Muscle layer of duodenum (tissue), 2 donors: ENCODE results near the gene GALNT9.
"Not testable (repeated sequence)": the region's sequence is repeated elsewhere in the genome, so short reads cannot be mapped to it uniquely, and the experiment has no call there.

Experiments used
- H3K27ac ChIP-seq: one replicate; pipeline ENCODE4 v1.7.0; 2013; ENCODE audit warnings: mild to moderate bottlenecking, low read length
- H3K27me3 ChIP-seq: one replicate; pipeline ENCODE4 v1.7.0; 2013; ENCODE audit warnings: low read depth, mild to moderate bottlenecking, control low read depth, low read length
- H3K36me3 ChIP-seq, 2 donors: one replicate each; pipeline ENCODE4 v1.7.0; 2013; ENCODE audit warnings: low read length in 2 of 2, control low read depth in 1 of 2, mild to moderate bottlenecking in 1 of 2; ENCODE audit not compliant: insufficient read depth in 2 of 2, control insufficient read depth in 1 of 2
- H3K4me1 ChIP-seq, 2 donors: one replicate each; pipeline ENCODE4 v1.7.0; 2013; ENCODE audit warnings: low read length in 2 of 2, mild to moderate bottlenecking in 2 of 2, control low read depth in 1 of 2, moderate library complexity in 1 of 2; ENCODE audit not compliant: insufficient read depth in 2 of 2, control insufficient read depth in 1 of 2
- H3K4me3 ChIP-seq, 2 donors: one replicate each; pipeline ENCODE4 v1.7.0; 2013; ENCODE audit warnings: low read length in 2 of 2, low read depth in 1 of 2, mild to moderate bottlenecking in 1 of 2
- H3K9me3 ChIP-seq, 2 donors: one replicate each; pipeline ENCODE4 v1.7.0; 2013; ENCODE audit warnings: low read length in 2 of 2, control low read depth in 1 of 2, mild to moderate bottlenecking in 1 of 2; ENCODE audit not compliant: control insufficient read depth in 1 of 2
- donor health status: healthy.

GALNT9 gene

GRCh38 chr12:132365226-132365625 lies 35.8 kb upstream of the GALNT9 start:
- H3K27ac ChIP-seq: no peak overlapping the region
- H3K27me3 ChIP-seq: no peaks in the 10 kb centered on the region
- no peaks in the 10 kb centered on the region for H3K4me1 ChIP-seq
- H3K36me3 ChIP-seq: no peaks in the 10 kb centered on the region
- H3K9me3 ChIP-seq: no peaks in the 10 kb centered on the region
- no peak overlapping the region for H3K4me3 ChIP-seq

- no peaks in the 10 kb centered on the region for H3K9me3 ChIP-seq
- no peak overlapping the region for H3K4me3 ChIP-seq
- no peaks in the 10 kb centered on the region for H3K36me3 ChIP-seq
- H3K4me1 ChIP-seq: no peaks in the 10 kb centered on the region
- no peak overlapping the region for H3K27ac ChIP-seq
- H3K27me3 ChIP-seq: no peaks in the 10 kb centered on the region
These were observed 35.0 kb upstream of the GALNT9 start for GRCh38 chr12:132364348-132364902.

GRCh38 chr12:132363661-132364347 lies 34.4 kb upstream of the GALNT9 start:
- Histone ChIP-seq H3K9me3 (no peaks in the 10 kb centered on the region), H3K27ac (no peak overlapping the region), H3K4me1 (no peaks in the 10 kb centered on the region), H3K4me3 (no peak overlapping the region), H3K36me3 (no peaks in the 10 kb centered on the region), H3K27me3 (no peaks in the 10 kb centered on the region)

- Histone ChIP-seq H3K4me1 (no peaks in the 10 kb centered on the region), H3K36me3 (no peaks in the 10 kb centered on the region), H3K27me3 (no peaks in the 10 kb centered on the region), H3K9me3 (no peaks in the 10 kb centered on the region), H3K4me3 (no peak overlapping the region), H3K27ac (no peak overlapping the region)
These were observed 33.7 kb upstream of the GALNT9 start for GRCh38 chr12:132362996-132363660.

GRCh38 chr12:132360906-132361777 lies 31.8 kb upstream of the GALNT9 start:
- peaks cover 0 to 6% of the 10 kb centered on the region in 2 donors for H3K4me1 ChIP-seq
- no peak overlapping the region for H3K4me3 ChIP-seq
- no peaks in the 10 kb centered on the region for H3K36me3 ChIP-seq
- peaks cover 7% of the 10 kb centered on the region for H3K27me3 ChIP-seq
- no peak overlapping the region for H3K27ac ChIP-seq
- H3K9me3 ChIP-seq: no peaks in the 10 kb centered on the region

GRCh38 chr12:132360410-132360809 lies 31.0 kb upstream of the GALNT9 start:
- Histone ChIP-seq H3K4me3 (no peak overlapping the region), H3K27ac (no peak overlapping the region), H3K36me3 (no peaks in the 10 kb centered on the region), H3K9me3 (no peaks in the 10 kb centered on the region), H3K4me1 (peaks cover 0 to 6% of the 10 kb centered on the region in 2 donors), H3K27me3 (peaks cover 7% of the 10 kb centered on the region)

GRCh38 chr12:132359971-132360370 lies 30.6 kb upstream of the GALNT9 start:
- no peak overlapping the region for H3K27ac ChIP-seq
- H3K9me3 ChIP-seq: no peaks in the 10 kb centered on the region
- peaks cover 0 to 6% of the 10 kb centered on the region in 2 donors for H3K4me1 ChIP-seq
- no peak overlapping the region for H3K4me3 ChIP-seq
- no peaks in the 10 kb centered on the region for H3K36me3 ChIP-seq
- H3K27me3 ChIP-seq: peaks cover 7% of the 10 kb centered on the region

- Histone ChIP-seq H3K4me3 (no peak overlapping the region), H3K27ac (no peak overlapping the region), H3K9me3 (no peaks in the 10 kb centered on the region), H3K27me3 (peaks cover 7% of the 10 kb centered on the region), H3K4me1 (peaks cover 0 to 6% of the 10 kb centered on the region in 2 donors), H3K36me3 (no peaks in the 10 kb centered on the region)
These were observed 30.2 kb upstream of the GALNT9 start for GRCh38 chr12:132359551-132359950.

- not testable (repeated sequence) for H3K4me3 ChIP-seq, H3K27ac ChIP-seq, H3K9me3 ChIP-seq, H3K4me1 ChIP-seq, H3K36me3 ChIP-seq, H3K27me3 ChIP-seq
These were observed 29.1 kb upstream of the GALNT9 start for GRCh38 chr12:132358241-132359225.

- no peak overlapping the region for H3K4me3 ChIP-seq
- H3K36me3 ChIP-seq: no peaks in the 10 kb centered on the region
- no peaks in the 10 kb centered on the region for H3K9me3 ChIP-seq
- peaks cover 7% of the 10 kb centered on the region for H3K27me3 ChIP-seq
- H3K4me1 ChIP-seq: peaks cover 0 to 6% of the 10 kb centered on the region in 2 donors
- no peak overlapping the region for H3K27ac ChIP-seq
These were observed 28.3 kb upstream of the GALNT9 start for GRCh38 chr12:132357623-132358186.
